NCI-H2171 (cell line): ENCODE data around the gene ARMC3.
"Not testable (repeated sequence)": the region's sequence is repeated elsewhere in the genome, so short reads cannot be mapped to it uniquely, and the experiment has no call there.

ENCODE experiments used
- DNase-seq: peaks from one replicate; lab custom pipeline; 2025; lab: John Stamatoyannopoulos, UW

Gene ARMC3, protein sequence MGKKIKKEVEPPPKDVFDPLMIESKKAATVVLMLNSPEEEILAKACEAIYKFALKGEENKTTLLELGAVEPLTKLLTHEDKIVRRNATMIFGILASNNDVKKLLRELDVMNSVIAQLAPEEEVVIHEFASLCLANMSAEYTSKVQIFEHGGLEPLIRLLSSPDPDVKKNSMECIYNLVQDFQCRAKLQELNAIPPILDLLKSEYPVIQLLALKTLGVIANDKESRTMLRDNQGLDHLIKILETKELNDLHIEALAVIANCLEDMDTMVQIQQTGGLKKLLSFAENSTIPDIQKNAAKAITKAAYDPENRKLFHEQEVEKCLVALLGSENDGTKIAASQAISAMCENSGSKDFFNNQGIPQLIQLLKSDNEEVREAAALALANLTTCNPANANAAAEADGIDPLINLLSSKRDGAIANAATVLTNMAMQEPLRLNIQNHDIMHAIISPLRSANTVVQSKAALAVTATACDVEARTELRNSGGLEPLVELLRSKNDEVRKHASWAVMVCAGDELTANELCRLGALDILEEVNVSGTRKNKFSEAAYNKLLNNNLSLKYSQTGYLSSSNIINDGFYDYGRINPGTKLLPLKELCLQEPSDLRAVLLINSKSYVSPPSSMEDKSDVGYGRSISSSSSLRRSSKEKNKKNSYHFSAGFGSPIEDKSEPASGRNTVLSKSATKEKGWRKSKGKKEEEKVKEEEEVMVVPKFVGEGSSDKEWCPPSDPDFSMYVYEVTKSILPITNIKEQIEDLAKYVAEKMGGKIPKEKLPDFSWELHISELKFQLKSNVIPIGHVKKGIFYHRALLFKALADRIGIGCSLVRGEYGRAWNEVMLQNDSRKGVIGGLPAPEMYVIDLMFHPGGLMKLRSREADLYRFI

DNA sequence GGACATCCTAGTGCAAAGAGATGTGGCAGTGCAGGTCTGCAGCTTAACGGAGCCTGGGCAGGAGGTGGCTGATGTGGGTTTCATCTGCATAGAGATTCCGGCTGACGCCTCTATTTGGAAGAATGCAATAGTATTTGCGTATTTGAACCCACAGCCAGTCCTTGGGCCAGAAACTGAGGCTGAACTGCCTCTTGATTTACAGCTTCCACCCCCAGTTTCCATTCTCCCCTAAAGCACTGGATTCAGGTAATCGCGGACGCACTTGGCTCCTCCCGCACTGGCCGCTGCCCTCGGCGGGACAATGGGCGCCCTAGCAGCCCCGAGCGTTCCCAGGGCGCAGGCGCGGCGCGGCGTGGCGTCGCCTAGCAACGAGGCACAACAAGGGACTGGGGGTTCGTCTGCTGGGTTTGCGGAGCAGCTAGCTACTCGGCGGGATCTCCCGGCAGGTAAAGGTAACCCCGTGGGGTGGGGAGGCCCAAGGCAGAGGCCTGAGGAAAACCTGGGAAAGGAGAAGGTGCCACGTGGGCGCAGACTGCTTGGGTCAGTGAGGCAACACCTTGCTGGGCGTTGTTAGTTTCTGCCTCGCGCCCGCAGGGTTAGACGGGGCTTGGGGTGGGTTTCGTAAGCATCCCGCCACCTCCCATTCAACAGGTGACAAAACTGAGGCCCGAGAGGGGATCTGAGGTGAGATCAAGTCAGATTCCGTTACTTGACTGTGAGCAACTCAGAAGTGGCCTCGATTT lies at the start of gene ARMC3:
Gene ARMC3 (plus strand): TSS at position 393 of the 743 bp plus-strand sequence. CDS start 3,944 bp downstream, outside the sequence.
- peak; percentile 44 for DNase-seq

DNA sequence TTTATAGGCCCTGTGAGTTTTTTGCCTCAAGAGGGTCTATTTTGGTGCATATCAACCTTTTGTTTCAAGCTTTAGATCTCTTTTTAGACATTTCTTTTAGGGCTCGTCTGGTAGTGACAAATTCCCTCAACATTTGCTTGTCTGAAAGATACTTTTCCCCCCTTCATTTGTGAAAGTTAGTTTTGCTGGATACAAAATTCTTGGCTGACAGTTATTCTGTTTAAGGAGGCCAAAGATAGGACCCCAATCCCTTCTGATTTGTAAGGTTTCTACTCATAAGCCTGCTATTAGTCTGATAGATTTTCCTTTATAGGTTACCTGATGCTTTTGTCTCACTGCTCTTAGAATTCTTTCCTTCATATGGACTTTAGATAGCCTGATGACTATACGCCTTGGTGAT lies 36.1 kb upstream of the ARMC3 start:
- DNase-seq = no peak

DNA sequence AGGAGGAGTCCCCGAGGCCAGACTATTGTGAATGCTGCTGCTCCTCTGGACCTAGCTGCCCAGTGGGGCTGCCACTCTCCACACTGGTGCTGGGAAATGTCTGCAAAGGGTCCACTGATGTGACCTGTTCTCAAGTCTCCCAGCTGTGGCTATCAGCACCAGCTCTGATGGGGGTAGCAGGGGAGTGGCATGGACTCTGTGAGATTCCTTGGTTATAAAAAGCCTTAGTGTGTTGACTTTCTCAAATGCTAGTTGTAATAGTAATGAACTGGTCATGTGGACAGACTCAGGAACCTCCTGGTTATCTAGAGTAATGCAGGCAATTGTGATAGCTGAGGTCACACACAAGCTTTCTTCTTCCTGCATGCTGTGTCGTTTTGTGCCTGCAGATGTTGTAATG lies 34.1 kb upstream of the ARMC3 start:
- DNase-seq = no peak

DNA sequence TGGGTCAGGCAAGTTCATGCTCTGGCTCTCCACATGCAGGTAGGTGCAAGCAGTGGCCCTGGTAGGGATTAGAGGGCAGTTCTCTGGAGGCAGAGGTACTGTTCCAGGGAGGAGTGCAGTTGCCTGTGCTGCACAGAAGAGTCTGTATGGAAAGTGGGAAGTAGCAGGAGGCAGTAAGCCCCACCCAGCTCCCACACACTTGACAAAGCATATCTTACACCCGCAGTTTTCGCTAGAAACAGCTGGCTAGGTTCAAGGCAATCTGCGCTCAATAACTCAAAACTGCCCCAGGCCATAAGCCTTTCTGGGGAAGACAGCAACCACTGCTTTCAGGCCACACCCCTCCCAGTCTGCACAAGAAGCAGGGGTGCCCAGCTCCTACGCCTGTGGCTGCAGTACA lies 33.1 kb upstream of the ARMC3 start:
- DNase-seq = no peak

GRCh38 chr10:22895252-22895651 lies 32.6 kb upstream of the ARMC3 start:
- DNase-seq = no peak

GRCh38 chr10:22897371-22897770 lies 30.5 kb upstream of the ARMC3 start:
- DNase-seq = no peak

DNA sequence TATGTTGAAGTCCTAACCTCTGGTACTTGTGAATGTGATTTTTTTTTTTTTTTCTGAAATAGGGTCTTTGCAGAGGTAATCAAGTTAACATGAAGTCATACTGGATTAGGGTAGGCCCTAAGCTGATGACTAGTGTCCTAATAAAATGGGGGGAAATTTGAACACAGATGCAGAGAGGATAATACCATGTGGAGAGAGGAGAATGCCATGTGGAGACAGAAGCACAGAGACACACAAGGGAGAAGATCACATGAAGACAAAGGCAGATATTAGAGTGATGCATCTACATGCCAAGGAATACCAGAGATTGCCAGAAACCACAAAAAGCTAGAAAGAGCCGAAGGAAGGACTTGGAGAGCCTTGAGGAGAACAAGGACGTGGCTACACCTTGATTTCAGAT lies 28.5 kb upstream of the ARMC3 start:
- DNase-seq = no peak

DNA sequence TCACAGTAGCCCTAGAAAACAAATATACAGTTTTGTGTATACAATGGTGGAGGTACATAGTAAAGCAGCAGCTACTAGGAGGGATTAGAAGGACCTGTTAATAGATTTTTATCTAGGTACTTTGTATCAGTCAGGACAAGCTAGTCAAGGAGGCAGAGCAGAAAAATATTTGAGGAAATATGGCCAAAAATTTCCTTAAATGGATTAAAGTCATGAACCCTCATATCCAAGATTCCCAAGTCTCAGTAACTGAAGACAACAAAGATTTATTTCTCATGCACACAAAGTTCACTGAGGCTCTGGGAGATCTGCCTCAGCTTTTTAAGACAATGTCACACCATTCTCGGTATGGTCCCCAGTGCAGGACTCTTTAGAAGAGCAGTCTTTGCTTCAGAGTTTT lies 28.1 kb upstream of the ARMC3 start:
- DNase-seq = no peak

DNA sequence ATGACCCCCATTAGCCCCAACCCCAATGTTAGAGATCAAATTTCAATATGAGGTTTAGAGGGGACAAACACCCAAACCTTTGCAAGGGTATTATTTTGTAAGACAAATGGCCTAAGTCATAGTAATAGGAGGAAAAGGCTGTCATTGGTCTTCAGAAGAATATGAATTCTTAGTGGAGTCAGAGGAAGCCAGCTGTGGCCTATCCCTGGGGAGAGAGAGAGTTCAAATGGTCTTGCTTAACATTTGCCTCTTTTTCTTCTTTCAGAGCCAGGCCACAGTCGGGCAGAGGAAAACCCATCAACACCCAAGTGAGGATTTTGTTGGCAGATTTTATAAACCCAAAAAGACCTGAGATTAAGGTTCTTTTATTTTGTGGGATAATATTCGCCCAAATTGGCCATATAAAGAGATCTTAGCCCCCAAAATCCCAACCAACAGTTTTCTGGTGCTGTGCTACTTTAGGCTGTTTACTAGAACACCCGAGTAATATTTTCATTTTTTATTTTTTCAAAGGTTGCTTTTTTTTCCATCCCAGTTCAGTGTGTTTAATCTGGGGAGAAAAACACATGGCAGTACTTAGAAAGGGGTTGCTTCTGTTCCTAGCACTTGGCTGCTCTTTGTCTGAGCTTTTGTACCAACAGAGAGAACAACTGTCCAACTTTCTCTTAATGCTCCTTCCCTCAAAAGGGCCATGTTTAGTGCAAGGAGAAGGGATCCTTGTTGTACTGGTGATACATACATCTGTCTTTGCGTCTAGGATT lies 26.8 kb upstream of the ARMC3 start:
- no peak for DNase-seq

GRCh38 chr10:22902147-22902546 lies 25.7 kb upstream of the ARMC3 start:
- not testable (repeated sequence) for DNase-seq

GRCh38 chr10:22903694-22904093 lies 24.2 kb upstream of the ARMC3 start:
- no peak for DNase-seq

DNA sequence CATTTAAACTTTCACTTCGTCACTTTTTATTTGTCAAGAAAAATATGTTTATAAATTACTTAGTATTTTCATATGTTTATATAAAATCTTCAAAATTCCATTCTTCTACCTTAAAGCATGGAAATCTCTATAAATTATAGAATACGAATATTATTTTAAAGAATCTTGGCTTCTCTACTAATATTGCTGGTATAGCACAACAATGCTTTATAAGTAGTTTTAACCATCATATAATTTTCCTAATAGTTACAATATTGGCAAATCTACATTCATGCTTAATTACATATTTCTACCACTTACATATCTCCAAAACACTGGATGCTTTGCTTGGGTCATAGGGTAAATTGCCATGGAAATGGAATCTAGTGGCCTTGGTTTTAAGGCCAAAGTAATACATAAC lies 21.1 kb upstream of the ARMC3 start:
- no peak for DNase-seq

GRCh38 chr10:22908837-22909236 lies 19.0 kb upstream of the ARMC3 start:
- DNase-seq = no peak

DNA sequence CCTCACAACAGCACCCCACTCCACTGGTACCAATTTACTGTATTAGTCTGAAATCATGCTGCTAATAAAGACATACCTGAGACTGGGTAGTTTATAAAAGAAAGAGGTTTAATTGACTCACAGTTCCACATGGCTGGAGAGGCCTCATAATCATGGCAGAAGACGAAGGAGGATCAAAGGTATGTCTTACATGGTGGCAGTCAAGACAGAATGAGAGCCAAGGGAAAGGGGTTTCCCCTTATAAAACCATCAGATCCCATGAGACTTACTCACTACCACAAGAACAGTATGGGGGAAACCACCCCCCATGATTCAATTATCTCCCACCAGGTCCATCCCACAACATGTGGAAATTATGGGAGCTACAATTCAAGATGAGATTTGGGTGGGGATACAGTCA lies 18.2 kb upstream of the ARMC3 start:
- DNase-seq = not testable (repeated sequence)

- no peak for DNase-seq
These were observed 16.8 kb upstream of the ARMC3 start for GRCh38 chr10:22911067-22911466.

- peak; percentile 42 for DNase-seq
These were observed 15.7 kb upstream of the ARMC3 start for GRCh38 chr10:22911889-22912762.

DNA sequence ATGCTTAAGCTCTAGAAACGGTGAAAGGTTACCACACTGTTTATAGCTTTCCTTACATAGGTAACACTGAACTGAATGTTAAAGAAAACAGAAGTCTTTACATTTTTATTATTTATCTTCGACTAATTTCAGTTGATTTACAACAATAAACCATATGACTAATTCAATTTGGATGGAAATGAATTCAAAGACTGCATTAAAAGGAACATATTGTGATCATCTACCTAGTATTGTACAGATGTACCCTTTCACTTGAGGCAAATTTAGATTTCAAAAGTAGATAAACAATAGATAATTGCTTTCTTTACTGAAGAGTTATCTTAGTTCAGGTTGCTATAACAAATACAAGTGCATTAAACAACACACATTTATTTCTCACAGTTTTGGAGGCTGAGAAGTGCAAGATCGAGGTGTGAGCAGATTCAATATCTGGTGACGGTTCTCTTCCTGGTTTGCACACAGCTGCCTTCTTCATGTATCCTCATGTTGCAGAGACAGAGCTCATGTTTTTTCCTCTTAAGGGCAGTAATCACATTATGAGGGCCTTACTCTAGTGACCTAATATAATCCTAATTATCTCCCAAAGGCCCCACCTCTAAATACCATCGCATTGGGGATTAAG lies 15.0 kb upstream of the ARMC3 start:
- no peak for DNase-seq

DNA sequence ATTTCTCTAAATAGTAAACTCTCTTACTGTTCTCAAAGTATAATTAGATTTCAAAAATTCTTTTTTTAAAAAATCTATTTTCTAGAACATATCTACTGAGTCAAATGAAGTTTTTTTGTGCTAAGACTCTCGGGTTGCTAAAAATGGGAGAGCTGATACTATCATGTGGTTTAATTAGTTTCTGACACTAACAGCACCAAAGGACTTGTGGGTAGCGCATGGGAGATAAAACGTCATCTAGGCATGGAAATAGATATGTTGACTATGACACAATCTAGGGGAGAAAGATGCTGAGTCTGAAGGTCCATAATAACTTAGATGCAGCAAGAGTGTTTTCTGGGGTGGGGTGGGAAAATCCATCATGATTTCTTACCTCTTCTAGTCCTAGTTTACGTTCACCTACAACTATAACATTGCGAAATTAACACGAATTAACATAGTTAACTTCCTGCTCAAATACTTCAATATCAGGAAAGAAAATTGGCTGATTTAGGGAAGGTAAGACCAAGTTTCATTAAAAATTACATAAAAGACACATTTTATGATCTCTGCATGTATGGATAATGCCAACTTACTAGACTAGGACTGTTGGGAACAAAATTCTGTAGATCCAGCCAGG lies 14.3 kb upstream of the ARMC3 start:
- no peak for DNase-seq

DNA sequence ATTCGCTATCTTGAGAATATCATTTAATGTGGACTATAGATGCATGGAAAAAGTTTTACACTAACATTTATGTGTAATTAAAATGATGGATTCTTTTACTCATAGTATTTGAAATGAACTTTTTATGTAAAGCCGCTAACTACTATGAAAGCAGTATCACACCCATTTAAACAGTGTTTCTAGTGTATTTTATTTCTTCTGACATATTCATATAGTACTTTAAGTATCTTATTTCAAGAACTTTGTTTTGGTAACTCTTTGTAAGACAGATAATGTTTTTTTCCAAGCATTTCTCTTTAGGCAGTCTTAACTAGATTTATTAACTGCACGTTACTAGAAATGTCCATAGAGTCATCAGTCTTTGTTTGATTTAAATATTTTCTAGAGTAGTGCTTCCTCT lies 12.5 kb upstream of the ARMC3 start:
- no peak for DNase-seq

DNA sequence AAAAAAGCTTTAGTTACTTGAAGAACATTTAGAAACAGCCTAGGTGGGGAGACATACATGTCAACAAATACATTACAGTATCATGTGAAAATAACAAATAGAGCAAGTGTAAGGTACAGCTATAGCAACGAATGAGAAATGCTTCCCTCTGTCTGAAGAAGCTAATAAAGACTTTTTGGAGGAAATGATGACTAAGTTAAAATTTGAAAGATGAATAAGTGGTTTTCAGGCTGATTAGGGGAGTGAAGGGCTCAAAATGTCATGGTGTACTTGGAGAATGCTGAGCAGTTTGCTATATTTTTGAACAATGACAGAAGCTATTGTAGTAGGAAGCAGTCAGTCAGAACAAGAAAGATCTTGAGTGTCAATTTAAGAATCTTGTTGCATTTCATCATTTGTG lies 2.8 kb upstream of the ARMC3 start:
- no peak for DNase-seq
